Skeletal muscle satellite cell (primary cell): ENCODE data around the gene GTPBP6.
"Not testable (repeated sequence)": the region's sequence is repeated elsewhere in the genome, so short reads cannot be mapped to it uniquely, and the experiment has no call there.

Experiments
- H3K27me3 ChIP-seq: 2 replicates; pipeline ENCODE4 v1.7.0; 2013; ENCODE audit warnings: low read length; ENCODE audit not compliant: control insufficient read depth, insufficient read depth
- H3K36me3 ChIP-seq: 2 replicates; pipeline ENCODE4 v1.7.0; 2013; ENCODE audit warnings: mild to moderate bottlenecking, control low read depth, low read length; ENCODE audit not compliant: insufficient read depth
- H3K4me1 ChIP-seq: 2 replicates; pipeline ENCODE4 v1.7.0; 2013; ENCODE audit warnings: low read length; ENCODE audit not compliant: control insufficient read depth, insufficient read depth
- H3K4me2 ChIP-seq: 2 replicates; pipeline ENCODE4 v1.7.0; 2013; ENCODE audit warnings: mild to moderate bottlenecking, low read length
- H3K4me3 ChIP-seq: 2 replicates; pipeline ENCODE4 v1.7.0; 2013; ENCODE audit warnings: low read length
- H3K9ac ChIP-seq: 2 replicates; pipeline ENCODE4 v1.7.0; 2013; ENCODE audit warnings: mild to moderate bottlenecking, low read depth, low read length, moderate library complexity
- H3K9me3 ChIP-seq: replicated peaks from 2 replicates; pipeline ENCODE4 v1.7.0; 2013; ENCODE audit warnings: mild to moderate bottlenecking, control low read depth, low read length

GTPBP6 gene

GRCh38 chrX:275967-276580 is 42.5 kb downstream of the GTPBP6 start:
- Histone ChIP-seq H3K4me1 (peaks cover 11% of the 10 kb centered on the region), H3K9ac (peak overlapping the region; percentile 72), H3K9me3 (no peaks in the 10 kb centered on the region), H3K27me3 (no peaks in the 10 kb centered on the region), H3K4me3 (peak overlapping the region; percentile 79), H3K4me2 (peak overlapping the region; percentile 90), H3K36me3 (no peaks in the 10 kb centered on the region)

GRCh38 chrX:275476-275966 is 43.1 kb downstream of the GTPBP6 start:
- Histone ChIP-seq H3K9me3 (no peaks in the 10 kb centered on the region), H3K4me1 (peaks cover 11% of the 10 kb centered on the region), H3K27me3 (no peaks in the 10 kb centered on the region), H3K4me2 (peak overlapping the region; percentile 90), H3K9ac (peak overlapping the region; percentile 72), H3K36me3 (no peaks in the 10 kb centered on the region), H3K4me3 (peak overlapping the region; percentile 79)

- H3K4me3 ChIP-seq = no peak overlapping the region
- no peak overlapping the region for H3K9ac ChIP-seq
- H3K36me3 ChIP-seq = no peaks in the 10 kb centered on the region
- H3K9me3 ChIP-seq = no peaks in the 10 kb centered on the region
- H3K27me3 ChIP-seq = no peaks in the 10 kb centered on the region
- H3K4me1 ChIP-seq = peaks cover 11% of the 10 kb centered on the region
- H3K4me2 ChIP-seq = no peak overlapping the region
Measured at GRCh38 chrX:274904-275475, 43.6 kb downstream of the GTPBP6 start.

GRCh38 chrX:270848-271367 is 47.7 kb downstream of the GTPBP6 start:
- no peak overlapping the region for H3K4me3 ChIP-seq
- no peak overlapping the region for H3K9ac ChIP-seq
- H3K36me3 ChIP-seq = no peaks in the 10 kb centered on the region
- H3K27me3 ChIP-seq = no peaks in the 10 kb centered on the region
- H3K9me3 ChIP-seq = no peaks in the 10 kb centered on the region
- peaks cover 2% of the 10 kb centered on the region for H3K4me1 ChIP-seq
- H3K4me2 ChIP-seq = no peak overlapping the region

- Histone ChIP-seq H3K9ac (no peak overlapping the region), H3K27me3 (no peaks in the 10 kb centered on the region), H3K36me3 (no peaks in the 10 kb centered on the region), H3K4me3 (no peak overlapping the region), H3K4me1 (no peaks in the 10 kb centered on the region), H3K9me3 (no peaks in the 10 kb centered on the region), H3K4me2 (no peak overlapping the region)
Measured at GRCh38 chrX:267771-268261, 50.8 kb downstream of the GTPBP6 start.

GRCh38 chrX:265502-265901 is 53.1 kb downstream of the GTPBP6 start:
- no peaks in the 10 kb centered on the region for H3K9me3 ChIP-seq
- H3K4me3 ChIP-seq = no peak overlapping the region
- no peak overlapping the region for H3K9ac ChIP-seq
- H3K4me2 ChIP-seq = no peak overlapping the region
- no peaks in the 10 kb centered on the region for H3K27me3 ChIP-seq
- H3K4me1 ChIP-seq = peaks cover 8% of the 10 kb centered on the region
- no peaks in the 10 kb centered on the region for H3K36me3 ChIP-seq

- Histone ChIP-seq H3K4me3 (no peak overlapping the region), H3K4me2 (no peak overlapping the region), H3K4me1 (peaks cover 8% of the 10 kb centered on the region), H3K9me3 (no peaks in the 10 kb centered on the region), H3K9ac (no peak overlapping the region), H3K36me3 (no peaks in the 10 kb centered on the region), H3K27me3 (no peaks in the 10 kb centered on the region)
Measured at GRCh38 chrX:264634-265455, 53.8 kb downstream of the GTPBP6 start.

GRCh38 chrX:264006-264405 is 54.6 kb downstream of the GTPBP6 start:
- H3K9ac ChIP-seq, H3K4me3 ChIP-seq, H3K4me1 ChIP-seq, H3K9me3 ChIP-seq, H3K36me3 ChIP-seq, H3K27me3 ChIP-seq, H3K4me2 ChIP-seq: not testable (repeated sequence)

- no peak overlapping the region for H3K4me3 ChIP-seq
- H3K9me3 ChIP-seq = no peaks in the 10 kb centered on the region
- no peak overlapping the region for H3K9ac ChIP-seq
- H3K4me2 ChIP-seq = no peak overlapping the region
- peaks cover 8% of the 10 kb centered on the region for H3K4me1 ChIP-seq
- H3K27me3 ChIP-seq = no peaks in the 10 kb centered on the region
- H3K36me3 ChIP-seq = no peaks in the 10 kb centered on the region
Measured at GRCh38 chrX:262381-262909, 56.2 kb downstream of the GTPBP6 start.

GRCh38 chrX:261919-262352 is 56.7 kb downstream of the GTPBP6 start:
- Histone ChIP-seq H3K4me3 (no peak overlapping the region), H3K9ac (no peak overlapping the region), H3K4me1 (peaks cover 8% of the 10 kb centered on the region), H3K4me2 (peak overlapping the region; percentile 55), H3K9me3 (no peaks in the 10 kb centered on the region), H3K27me3 (no peaks in the 10 kb centered on the region), H3K36me3 (no peaks in the 10 kb centered on the region)
